Measurements from ENCODE around the gene PALLD. TPM values are rescaled to one million over a fixed set of nuclear protein-coding genes. Genes with fewer than 3 reads are reported as not detected.

PALLD gene
- total RNA-seq, 1 experiment from 2014 or later: 18.3 TPM

GRCh38 chr4:168908093-168908492, 411.2 kb downstream of the PALLD start:
- H3K14ac ChIP-seq (ENCODE audit: insufficient read depth, low read length): no peak overlapping the region
- Mint-ChIP-seq H3K27ac (no peak overlapping the region), H3K36me3 (ENCODE audit: insufficient read depth in 1 of 3, low read depth in 3 of 3) (peaks cover 0 to 10% (median 2%) of the 10 kb centered on the region in 3 experiments; a peak in 5 of 7 replicates), H3K4me3 (no peak overlapping the region), H3K9me3 (no peaks in the 10 kb centered on the region), H3K4me1 (peaks cover 0 to 3% of the 10 kb centered on the region in 2 experiments; a peak in 1 of 4 replicates), H3K27me3 (ENCODE audit: low read depth) (no peaks in the 10 kb centered on the region)
- H3K56ac ChIP-seq (ENCODE audit: insufficient read length, low read depth, low read length): no peak overlapping the region
- no peak overlapping the region for H4K5ac ChIP-seq (ENCODE audit: insufficient read length, low read depth, low read length)
- H3K4me2 ChIP-seq (ENCODE audit: insufficient read depth, insufficient read length, low read length): no peak overlapping the region
- H2BK15ac ChIP-seq (ENCODE audit: low read depth, low read length): no peak overlapping the region
- no CpG with 5 or more reads among the region's 1 CpG for WGBS (ENCODE audit: extremely low coverage, insufficient read length, low lambda C conversion rate)
- no peaks in the 10 kb centered on the region for H3K79me2 ChIP-seq (ENCODE audit: insufficient read depth, low read length)
- no peaks in the 10 kb centered on the region for H4K20me1 ChIP-seq (ENCODE audit: control insufficient read depth, insufficient read depth, insufficient read length)
- no peak overlapping the region for H3K4ac ChIP-seq (ENCODE audit: low read depth, low read length)
- no peak overlapping the region for H3K9ac ChIP-seq (ENCODE audit: extremely low read depth, insufficient read length, low read length)
- H4K8ac ChIP-seq (replicated peaks; ENCODE audit: insufficient read length, low read depth, low read length): no peak overlapping the region
- no peaks in the 10 kb centered on the region for H3K27me3 ChIP-seq (ENCODE audit: insufficient read depth, low read length)
- H3K23me2 ChIP-seq (ENCODE audit: insufficient read length, low read depth, low read length, poor library complexity, severe bottlenecking): no peaks in the 10 kb centered on the region
- no peak overlapping the region for H2BK5ac ChIP-seq (ENCODE audit: insufficient read length, low read length)
- H2BK120ac ChIP-seq (ENCODE audit: low read depth, low read length, poor library complexity, severe bottlenecking): no peak overlapping the region
- no peak overlapping the region for H2BK20ac ChIP-seq (ENCODE audit: low read depth, low read length, poor library complexity, severe bottlenecking)
- no peak overlapping the region for H2AK5ac ChIP-seq (ENCODE audit: insufficient read length, low read length)
- H2BK12ac ChIP-seq (ENCODE audit: insufficient read length, low read depth, low read length): no peak overlapping the region
- H4K91ac ChIP-seq (ENCODE audit: insufficient read length, low read depth, low read length): no peak overlapping the region
- no peak overlapping the region for H3K27ac ChIP-seq (ENCODE audit: insufficient read length, low read depth, low read length)
- no peaks in the 10 kb centered on the region for H3K79me1 ChIP-seq (ENCODE audit: insufficient read depth, low read depth, low read length, poor library complexity, severe bottlenecking)
- H3K4me1 ChIP-seq (ENCODE audit: insufficient read depth, low read length): no peaks in the 10 kb centered on the region
- no peak overlapping the region for H3K23ac ChIP-seq (ENCODE audit: insufficient read length, low read depth, low read length)
- TF ChIP-seq CTCF (conservative IDR thresholded peaks at IDR 0.05): no peak
- no peak for DNase-seq
- H2AFZ ChIP-seq (ENCODE audit: low read length): no peak overlapping the region
- no peak overlapping the region for H3T11ph ChIP-seq (ENCODE audit: low read length)
- no peak overlapping the region for H3K18ac ChIP-seq (ENCODE audit: insufficient read length, low read depth, low read length)
- H3K9me3 ChIP-seq (ENCODE audit: control insufficient read depth, low read depth, low read length): no peaks in the 10 kb centered on the region

All from H9 (cell line).